Measurements from ENCODE around the gene SPZ1.
"Not testable (repeated sequence)": the region's sequence is repeated elsewhere in the genome, so short reads cannot be mapped to it uniquely, and the experiment has no call there.

Gene SPZ1

GRCh38 chr5:80319702-80320101 is at the start of gene SPZ1:
Gene SPZ1, plus strand, starts transcription at chr5:80320002. Its CDS starts 214 bp downstream, at chr5:80320216.
- no peak for DNase-seq (ENCODE audit: low read depth)

- DNase-seq (ENCODE audit: low read depth) = not testable (repeated sequence)
These were observed 49.3 kb upstream of the SPZ1 start for GRCh38 chr5:80270543-80270942.

- DNase-seq (ENCODE audit: low read depth) = no peak
These were observed 44.5 kb upstream of the SPZ1 start for GRCh38 chr5:80275347-80275746.

GRCh38 chr5:80276186-80276585 is 43.6 kb upstream of the SPZ1 start:
- DNase-seq (ENCODE audit: low read depth) = no peak

- DNase-seq (ENCODE audit: low read depth) = no peak
These were observed 42.6 kb upstream of the SPZ1 start for GRCh38 chr5:80277191-80277590.

- no peak for DNase-seq (ENCODE audit: low read depth)
These were observed 37.7 kb upstream of the SPZ1 start for GRCh38 chr5:80282054-80282453.

GRCh38 chr5:80283360-80283759 is 36.4 kb upstream of the SPZ1 start:
- DNase-seq (ENCODE audit: low read depth) = no peak

- no peak for DNase-seq (ENCODE audit: low read depth)
These were observed 35.1 kb upstream of the SPZ1 start for GRCh38 chr5:80284720-80285119.

GRCh38 chr5:80288177-80288576 is 31.6 kb upstream of the SPZ1 start:
- no peak for DNase-seq (ENCODE audit: low read depth)

GRCh38 chr5:80289320-80289719 is 30.5 kb upstream of the SPZ1 start:
- no peak for DNase-seq (ENCODE audit: low read depth)

- DNase-seq (ENCODE audit: low read depth) = no peak
These were observed 28.0 kb upstream of the SPZ1 start for GRCh38 chr5:80291761-80292160.

GRCh38 chr5:80296121-80296520 is 23.7 kb upstream of the SPZ1 start:
- no peak for DNase-seq (ENCODE audit: low read depth)

GRCh38 chr5:80299601-80300000 is 20.2 kb upstream of the SPZ1 start:
- no peak for DNase-seq (ENCODE audit: low read depth)

- DNase-seq (ENCODE audit: low read depth) = no peak
These were observed 19.7 kb upstream of the SPZ1 start for GRCh38 chr5:80300125-80300524.

- DNase-seq (ENCODE audit: low read depth) = not testable (repeated sequence)
These were observed 19.0 kb upstream of the SPZ1 start for GRCh38 chr5:80300796-80301195.

GRCh38 chr5:80301342-80301741 is 18.5 kb upstream of the SPZ1 start:
- not testable (repeated sequence) for DNase-seq (ENCODE audit: low read depth)

GRCh38 chr5:80302636-80303035 is 17.2 kb upstream of the SPZ1 start:
- DNase-seq (ENCODE audit: low read depth) = no peak

- DNase-seq (ENCODE audit: low read depth) = no peak
These were observed 11.3 kb upstream of the SPZ1 start for GRCh38 chr5:80308526-80308925.

GRCh38 chr5:80309871-80310665 is 9.7 kb upstream of the SPZ1 start:
- DNase-seq (ENCODE audit: low read depth) = no peak

- no peak for DNase-seq (ENCODE audit: low read depth)
These were observed 4.6 kb upstream of the SPZ1 start for GRCh38 chr5:80315244-80315643.

- DNase-seq (ENCODE audit: low read depth) = no peak
These were observed 1.6 kb upstream of the SPZ1 start for GRCh38 chr5:80318212-80318611.

GRCh38 chr5:80324912-80325311 is 5.1 kb downstream of the SPZ1 start:
- DNase-seq (ENCODE audit: low read depth) = no peak

GRCh38 chr5:80326468-80326867 is 6.7 kb downstream of the SPZ1 start:
- no peak for DNase-seq (ENCODE audit: low read depth)

GRCh38 chr5:80337379-80337778 is 17.6 kb downstream of the SPZ1 start:
- no peak for DNase-seq (ENCODE audit: low read depth)
